ENCODE data around the gene KRTAP5-6. TPM values are rescaled to one million over a fixed set of nuclear protein-coding genes. Genes with fewer than 3 reads are reported as not detected.

KRTAP5-6 gene
- polyA plus RNA-seq, 1 donor (not counting 4 experiments of a cell fraction or from before 2014, with no cell fraction given): not detected

GRCh38 chr11:1719781-1720180 is 22.8 kb downstream of the KRTAP5-6 start:
- FAIRE-seq: no peak
- TF ChIP-seq CTCF (optimal IDR thresholded peaks at IDR 0.05 in 1 of 3, IDR thresholded peaks at IDR 0.05 in 1 of 3, conservative IDR thresholded peaks at IDR 0.05 in 1 of 3; ENCODE audit: extremely low read depth in 1 of 3, insufficient read depth in 2 of 3, low read length in 3 of 3): no peak
- no peak for TF ChIP-seq EZH2 (IDR thresholded peaks at IDR 0.05; ENCODE audit: low read length)

GRCh38 chr11:1727096-1727690 is 30.2 kb downstream of the KRTAP5-6 start:
- no peaks in the 10 kb centered on the region for H3K36me3 ChIP-seq (ENCODE audit: control insufficient read depth in 2 of 2, extremely low read depth in 1 of 2, insufficient read depth in 2 of 2, low read length in 2 of 2)
- H3K27me3 ChIP-seq (ENCODE audit: control insufficient read depth, extremely low read depth, insufficient read depth, low read length): peaks cover 30% of the 10 kb centered on the region
- DNase-seq (ENCODE audit: low read depth, low spot score) (no peak), FAIRE-seq (peak; percentile 26)
- no peak overlapping the region for H3K27ac ChIP-seq (ENCODE audit: control insufficient read depth, insufficient read depth, low read length)
- no peaks in the 10 kb centered on the region for H3K79me2 ChIP-seq (ENCODE audit: control insufficient read depth, insufficient read depth, low read length)
- H3K9me1 ChIP-seq (ENCODE audit: control insufficient read depth, extremely low read depth, insufficient read depth, low read length): no peaks in the 10 kb centered on the region
- dilution Hi-C loops (cut with MboI; ENCODE audit: extremely low pct_ligation_motif_present, low sequenced_read_pairs): no loop called here
- no peaks in the 10 kb centered on the region for H3K4me1 ChIP-seq (ENCODE audit: control insufficient read depth, extremely low read depth, insufficient read depth, low read length)
- no peaks in the 10 kb centered on the region for H4K20me1 ChIP-seq (ENCODE audit: control insufficient read depth, extremely low read depth, insufficient read depth, low read length)
- H3K4me3 ChIP-seq (ENCODE audit: control insufficient read depth in 2 of 3, extremely low read depth in 1 of 3, insufficient read depth in 2 of 3, low read depth in 1 of 3, low read length in 3 of 3): no peak overlapping the region
- no peaks in the 10 kb centered on the region for H3K9me3 ChIP-seq (ENCODE audit: control insufficient read depth, low read depth, low read length)
- TF ChIP-seq CTCF (optimal IDR thresholded peaks at IDR 0.05 in 1 of 3, IDR thresholded peaks at IDR 0.05 in 1 of 3, conservative IDR thresholded peaks at IDR 0.05 in 1 of 3; ENCODE audit: extremely low read depth in 1 of 3, insufficient read depth in 2 of 3, low read length in 3 of 3): no peak
- TF ChIP-seq EZH2 (IDR thresholded peaks at IDR 0.05; ENCODE audit: low read length): no peak
- no peak overlapping the region for H3K4me2 ChIP-seq (ENCODE audit: control insufficient read depth, extremely low read depth, insufficient read depth, low read depth, low read length)
- H3K9ac ChIP-seq (ENCODE audit: control insufficient read depth, extremely low read depth, insufficient read depth, low read length): no peak overlapping the region
- no peak overlapping the region for H2AFZ ChIP-seq (ENCODE audit: control insufficient read depth, low read length)

More at GRCh38 chr11:1719781-1720180, 22.8 kb downstream of the KRTAP5-6 start:
- Histone ChIP-seq H2AFZ (ENCODE audit: control insufficient read depth, low read length) (no peak overlapping the region), H3K79me2 (ENCODE audit: control insufficient read depth, insufficient read depth, low read length) (no peaks in the 10 kb centered on the region), H3K36me3 (ENCODE audit: control insufficient read depth in 2 of 2, extremely low read depth in 1 of 2, insufficient read depth in 2 of 2, low read length in 2 of 2) (no peaks in the 10 kb centered on the region), H3K4me3 (ENCODE audit: control insufficient read depth in 2 of 3, extremely low read depth in 1 of 3, insufficient read depth in 2 of 3, low read depth in 1 of 3, low read length in 3 of 3) (no peak overlapping the region), H3K4me2 (ENCODE audit: control insufficient read depth, extremely low read depth, insufficient read depth, low read depth, low read length) (no peak overlapping the region), H4K20me1 (ENCODE audit: control insufficient read depth, extremely low read depth, insufficient read depth, low read length) (no peaks in the 10 kb centered on the region), H3K9me3 (ENCODE audit: control insufficient read depth, low read depth, low read length) (no peaks in the 10 kb centered on the region), H3K27me3 (ENCODE audit: control insufficient read depth, extremely low read depth, insufficient read depth, low read length) (peaks cover 5% of the 10 kb centered on the region), H3K9ac (ENCODE audit: control insufficient read depth, extremely low read depth, insufficient read depth, low read length) (no peak overlapping the region), H3K27ac (ENCODE audit: control insufficient read depth, insufficient read depth, low read length) (no peak overlapping the region), H3K9me1 (ENCODE audit: control insufficient read depth, extremely low read depth, insufficient read depth, low read length) (no peaks in the 10 kb centered on the region), H3K4me1 (ENCODE audit: control insufficient read depth, extremely low read depth, insufficient read depth, low read length) (no peaks in the 10 kb centered on the region)
- dilution Hi-C loops (cut with MboI; ENCODE audit: extremely low pct_ligation_motif_present, low sequenced_read_pairs): no loop called here
- no peak for DNase-seq (ENCODE audit: low read depth, low spot score)
